B cell (primary cell): ENCODE results near the gene BCL2L15. TPM values are rescaled to one million over a fixed set of nuclear protein-coding genes. Genes with fewer than 3 reads are reported as not detected.

Experiments
- ATAC-seq: fragments of 200-7000 bp; cut with Tn5 transposase; one replicate; pipeline ENCODE4 v1.10.0; 2021; ENCODE audit warnings: low read depth, mild to moderate bottlenecking, moderate number of reproducible peaks, moderate library complexity
- CTCF ChIA-PET: fragments of 350-600 bp; sonication (Branson Sonifier 250); formaldehyde crosslinking; loops from one replicate; lab custom pipeline; 2021; ENCODE audit warnings: antibody characterized with exemption, inconsistent platforms; lab: Charles Lee
- POLR2A ChIA-PET: fragments of 350-600 bp; sonication (Branson Sonifier 250); formaldehyde crosslinking; loops from one replicate; lab custom pipeline; 2021; ENCODE audit warnings: antibody characterized with exemption; lab: Charles Lee
- DNase-seq: peaks from one replicate; pipeline ENCODE4 v3.0.0; 2013
- H2AFZ ChIP-seq: 2 replicates; pipeline ENCODE4 v1.6.1; 2012; ENCODE audit warnings: mild to moderate bottlenecking, low read depth, low read length; ENCODE audit not compliant: insufficient read depth, poor library complexity, severe bottlenecking
- H3K27ac ChIP-seq, 2 donors: 1 replicate in 1 of 2; 2 replicates in 1 of 2; pipeline ENCODE4 v1.5.1; 2012 to 2013; ENCODE audit warnings: low read length in 2 of 2, mild to moderate bottlenecking in 2 of 2, moderate library complexity in 1 of 2
- H3K27me3 ChIP-seq, 4 experiments: fragments of 200-600 bp in 1 of 4; sonication (generic) in 1 of 4; replicated peaks in 1 of 4; 1 replicate in 2 of 4; 2 replicates in 2 of 4; pipeline versions ENCODE4 v1.6.1 to v1.7.0; 2013 to 2016; ENCODE audit warnings: low read length in 3 of 4, mild to moderate bottlenecking in 2 of 4, mixed read lengths in 1 of 4, moderate library complexity in 1 of 4; ENCODE audit not compliant: insufficient read depth in 4 of 4, control insufficient read depth in 3 of 4; ENCODE audit errors: control extremely low read depth in 1 of 4
- H3K36me3 ChIP-seq, 2 experiments: replicated peaks in 1 of 2; 1 replicate in 1 of 2; 2 replicates in 1 of 2; pipeline versions ENCODE4 v1.6.1 to v1.7.1; 2013; ENCODE audit warnings: low read length in 1 of 2; ENCODE audit not compliant: insufficient read depth in 2 of 2, control insufficient read depth in 1 of 2; ENCODE audit errors: control extremely low read depth in 1 of 2, extremely low read depth in 1 of 2
- H3K4me1 ChIP-seq, 2 donors: fragments of 200-600 bp in 1 of 2; sonication (generic) in 1 of 2; 1 replicate in 1 of 2; 2 replicates in 1 of 2; pipeline versions ENCODE4 v1.5.1 to v1.6.1; 2013 to 2017; ENCODE audit warnings: low read length in 2 of 2; ENCODE audit not compliant: control insufficient read depth in 2 of 2, insufficient read depth in 2 of 2
- H3K4me2 ChIP-seq: replicated peaks from 2 replicates; pipeline ENCODE3; 2012; ENCODE audit warnings: mild to moderate bottlenecking, low read depth, low read length; ENCODE audit not compliant: poor library complexity, severe bottlenecking
- H3K4me3 ChIP-seq, 5 experiments: fragments of 200-600 bp in 1 of 5; sonication (generic) in 1 of 5; 1 replicate in 3 of 5; 2 replicates in 2 of 5; pipeline versions ENCODE4 v1.5.1 to v1.7.0; 2011 to 2016; ENCODE audit warnings: low read length in 4 of 5, mild to moderate bottlenecking in 4 of 5, low read depth in 2 of 5, control low read depth in 1 of 5, moderate library complexity in 1 of 5; ENCODE audit not compliant: insufficient read depth in 1 of 5; ENCODE audit errors: control extremely low read depth in 1 of 5, extremely low read depth in 1 of 5
- H3K79me2 ChIP-seq: fragments of 200-600 bp; sonication (generic); one replicate; pipeline ENCODE4 v1.6.0; 2016; ENCODE audit warnings: low read length; ENCODE audit not compliant: control insufficient read depth, insufficient read depth
- H3K9ac ChIP-seq: fragments of 200-600 bp; sonication (generic); 2 replicates; pipeline ENCODE4 v1.6.1; 2017; ENCODE audit warnings: mild to moderate bottlenecking, low read length, moderate library complexity
- H3K9me3 ChIP-seq, 3 donors: one replicate each; pipeline versions ENCODE4 v1.6.1 to v1.7.1; 2013; ENCODE audit warnings: low read length in 2 of 3; ENCODE audit not compliant: control insufficient read depth in 2 of 3, insufficient read depth in 1 of 3; ENCODE audit errors: control extremely low read depth in 1 of 3
- H4K20me1 ChIP-seq: 2 replicates; pipeline ENCODE4 v1.6.0; 2012; ENCODE audit warnings: mild to moderate bottlenecking, low read length; ENCODE audit not compliant: insufficient read depth, control insufficient read depth, poor library complexity, severe bottlenecking
- H3K27ac Mint-ChIP-seq: one replicate; pipeline ENCODE4 v1.8.0; 2021; ENCODE audit warnings: mixed read lengths
- H3K27me3 Mint-ChIP-seq: one replicate; pipeline ENCODE4 v1.8.0; 2021; ENCODE audit warnings: mixed read lengths
- H3K4me1 Mint-ChIP-seq: one replicate; pipeline ENCODE4 v1.8.0; 2021; ENCODE audit warnings: mixed read lengths
- H3K4me3 Mint-ChIP-seq: one replicate; pipeline ENCODE4 v1.8.0; 2021; ENCODE audit warnings: mixed read lengths
- H3K9me3 Mint-ChIP-seq: one replicate; pipeline ENCODE4 v1.8.0; 2022; ENCODE audit warnings: mixed read lengths; ENCODE audit not compliant: insufficient read depth
- EZH2 ChIP-seq: IDR thresholded peaks from 2 replicates; pipeline ENCODE4 v1.6.1; 2012; ENCODE audit warnings: borderline replicate concordance, low read depth, mild to moderate bottlenecking, moderate library complexity, low read length; ENCODE audit not compliant: insufficient read depth, poor library complexity, severe bottlenecking
- WGBS: methylation state at CpG from one replicate; pipeline ENCODE4 v1.1.5; 2013; ENCODE audit warnings: missing lambda C conversion rate; ENCODE audit not compliant: insufficient coverage; 5-methylcytosine and 5-hydroxymethylcytosine counted together
- intact Hi-C: fragments of 100-400 bp; cut with micrococcal nuclease; formaldehyde crosslinking; loops from one replicate; pipeline ENCODE4 v1.10.0; 2022
- polyA plus RNA-seq: library from polyadenylated mRNA; depleted of rRNA; stranded (reverse); fragments of >200 nt; gene quantifications from 2 replicates; pipeline ENCODE4 v1.2.3, GENCODE V29; 2012
- total RNA-seq, 2 donors: library from RNA; stranded (reverse); fragments of 120-200 nt in 1 of 2; gene quantifications; 1 replicate in 1 of 2; 2 replicates in 1 of 2; pipeline versions ENCODE4 v1.2.3 to v1.2.4, GENCODE V29; 2013 to 2022
- TF ChIP-seq, protein P1 (sequence below): fragments of 200-600 bp; IDR thresholded peaks from one replicate; pipeline ENCODE4 v1.8.0; 2022; ENCODE audit warnings: antibody characterized with exemption, mild to moderate bottlenecking

BCL2L15 gene
- total and polyA plus RNA-seq, 2 donors (not counting 1 experiment from before 2014, with no cell fraction given) = 0.63 to 1.6 TPM

DNA sequence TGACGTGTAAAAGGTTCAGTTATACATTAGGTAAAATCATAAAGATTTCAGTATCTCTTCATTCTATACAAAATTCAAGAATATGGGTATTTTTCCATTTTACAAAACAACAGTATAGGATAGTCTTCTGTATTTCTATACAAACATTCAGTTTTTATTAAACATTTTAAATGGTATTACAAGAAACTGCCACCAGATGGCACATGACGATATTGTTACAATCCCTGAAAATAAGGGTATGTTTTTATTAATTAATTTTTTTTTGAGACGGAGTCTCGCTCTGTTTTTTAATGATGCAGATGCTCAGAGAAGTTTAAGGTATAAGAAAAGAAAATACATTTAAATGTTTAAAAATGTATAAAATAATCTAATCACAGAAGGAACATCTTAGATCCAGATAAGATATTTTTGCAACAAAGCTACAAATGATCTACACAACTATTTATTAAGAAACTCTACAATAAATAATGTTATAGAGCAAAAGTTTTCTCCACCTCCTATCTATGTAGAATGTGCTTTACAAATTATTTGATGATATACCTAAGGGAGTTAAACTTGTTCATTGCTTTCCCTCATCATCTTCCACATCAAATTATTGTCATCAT, 51.6 kb downstream of the BCL2L15 start:
- H3K27me3 Mint-ChIP-seq = no peaks in the 10 kb centered on the region
- H3K4me1 ChIP-seq = no peaks in the 10 kb centered on the region
- H4K20me1 ChIP-seq = no peaks in the 10 kb centered on the region
- no peak overlapping the region for H3K27ac ChIP-seq
- no peak overlapping the region for H3K4me3 Mint-ChIP-seq
- WGBS = no CpG with 5 or more reads among the region's 4 CpGs
- no peak overlapping the region for H3K27ac Mint-ChIP-seq
- H3K27me3 ChIP-seq = no peaks in the 10 kb centered on the region
- POLR2A ChIA-PET = interaction anchor here (0.6 kb wide), 1 partner anchor 24 kb away, joined by 3 read pairs; the partner anchor contains the start of gene RSBN1
- no peak overlapping the region for H3K9ac ChIP-seq
- ATAC-seq (peak; percentile 28), DNase-seq (peak; percentile 72)
- intact Hi-C loops = loop anchor here (1.0 to 5.0 kb wide), 5 partner anchors 23 to 112 kb away; partner anchors contain the start of genes DCLRE1B, HIPK1, PTPN22 and RSBN1
- H3K9me3 ChIP-seq = no peaks in the 10 kb centered on the region
- no peak for TF ChIP-seq EZH2
- TF ChIP-seq, protein P1, sequence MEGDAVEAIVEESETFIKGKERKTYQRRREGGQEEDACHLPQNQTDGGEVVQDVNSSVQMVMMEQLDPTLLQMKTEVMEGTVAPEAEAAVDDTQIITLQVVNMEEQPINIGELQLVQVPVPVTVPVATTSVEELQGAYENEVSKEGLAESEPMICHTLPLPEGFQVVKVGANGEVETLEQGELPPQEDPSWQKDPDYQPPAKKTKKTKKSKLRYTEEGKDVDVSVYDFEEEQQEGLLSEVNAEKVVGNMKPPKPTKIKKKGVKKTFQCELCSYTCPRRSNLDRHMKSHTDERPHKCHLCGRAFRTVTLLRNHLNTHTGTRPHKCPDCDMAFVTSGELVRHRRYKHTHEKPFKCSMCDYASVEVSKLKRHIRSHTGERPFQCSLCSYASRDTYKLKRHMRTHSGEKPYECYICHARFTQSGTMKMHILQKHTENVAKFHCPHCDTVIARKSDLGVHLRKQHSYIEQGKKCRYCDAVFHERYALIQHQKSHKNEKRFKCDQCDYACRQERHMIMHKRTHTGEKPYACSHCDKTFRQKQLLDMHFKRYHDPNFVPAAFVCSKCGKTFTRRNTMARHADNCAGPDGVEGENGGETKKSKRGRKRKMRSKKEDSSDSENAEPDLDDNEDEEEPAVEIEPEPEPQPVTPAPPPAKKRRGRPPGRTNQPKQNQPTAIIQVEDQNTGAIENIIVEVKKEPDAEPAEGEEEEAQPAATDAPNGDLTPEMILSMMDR = peak; percentile 86
- CTCF ChIA-PET = interaction anchor here (0.6 to 3.8 kb wide), 30 partner anchors 12 to 451 kb away, joined by 3 to 80 read pairs (median 4); partner anchors contain the start of genes AP4B1, DCLRE1B, HIPK1 and RSBN1
- H3K9me3 Mint-ChIP-seq = no peaks in the 10 kb centered on the region
- no peak overlapping the region for H2AFZ ChIP-seq
- H3K79me2 ChIP-seq = no peaks in the 10 kb centered on the region
- peaks cover 10 to 17% of the 10 kb centered on the region in 2 experiments for H3K36me3 ChIP-seq
- H3K4me3 ChIP-seq = no peak overlapping the region
- no peak overlapping the region for H3K4me2 ChIP-seq
- H3K4me1 Mint-ChIP-seq = peaks cover 2% of the 10 kb centered on the region

- no peak overlapping the region for H3K4me3 Mint-ChIP-seq
- DNase-seq = no peak
- intact Hi-C loops = loop anchor here (1.0 to 5.0 kb wide), 5 partner anchors 22 to 113 kb away; partner anchors contain the start of genes DCLRE1B, HIPK1, PTPN22 and RSBN1
- no peaks in the 10 kb centered on the region for H3K4me1 ChIP-seq
- H3K4me2 ChIP-seq = no peak overlapping the region
- no peaks in the 10 kb centered on the region for H3K9me3 Mint-ChIP-seq
- no peaks in the 10 kb centered on the region for H3K27me3 Mint-ChIP-seq
- H2AFZ ChIP-seq = no peak overlapping the region
- 100% methylated on average over 1 of the region's 2 CpGs for WGBS
- H3K27ac ChIP-seq = no peak overlapping the region
- peaks cover 12 to 23% of the 10 kb centered on the region in 2 experiments for H3K36me3 ChIP-seq
- CTCF ChIA-PET = interaction anchor here (0.6 to 3.8 kb wide), 20 partner anchors 20 to 448 kb away, joined by 3 to 80 read pairs (median 5); partner anchors contain the start of genes AP4B1, DCLRE1B, HIPK1 and OLFML3
- TF ChIP-seq, protein P1 = no peak
- TF ChIP-seq EZH2 = no peak
- ATAC-seq = no peak
- H3K4me1 Mint-ChIP-seq = peaks cover 2% of the 10 kb centered on the region
- H3K79me2 ChIP-seq = no peaks in the 10 kb centered on the region
- no peaks in the 10 kb centered on the region for H3K27me3 ChIP-seq
- POLR2A ChIA-PET = interaction anchor here (1.6 kb wide), 1 partner anchor 70 kb away, joined by 5 read pairs; the partner anchor contains the start of genes AP4B1 and DCLRE1B
- no peaks in the 10 kb centered on the region for H3K9me3 ChIP-seq
- H4K20me1 ChIP-seq = no peaks in the 10 kb centered on the region
- no peak overlapping the region for H3K4me3 ChIP-seq
- H3K27ac Mint-ChIP-seq = no peak overlapping the region
- no peak overlapping the region for H3K9ac ChIP-seq
Measured at GRCh38 chr1:113834716-113835115, 52.7 kb downstream of the BCL2L15 start.
